Mesothelial cell of epicardium (in vitro differentiated cells): ENCODE data around the gene MNT. TPM values are rescaled to one million over a fixed set of nuclear protein-coding genes. Genes with fewer than 3 reads are reported as not detected.

ENCODE experiments used
- DNase-seq, 2 experiments: peaks; one replicate each; pipeline ENCODE4 v3.0.0; 2021; ENCODE audit warnings: low spot score in 2 of 2; ENCODE audit not compliant: unreplicated experiment in 2 of 2
- H3K27ac Mint-ChIP-seq: 2 replicates; pipeline ENCODE4 v1.8.0; 2021; ENCODE audit warnings: mixed read lengths
- H3K27me3 Mint-ChIP-seq: 2 replicates; pipeline ENCODE4 v1.8.0; 2021; ENCODE audit warnings: low read depth, mixed read lengths
- H3K36me3 Mint-ChIP-seq: 2 replicates; pipeline ENCODE4 v1.8.0; 2021; ENCODE audit warnings: mixed read lengths
- H3K4me1 Mint-ChIP-seq: 2 replicates; pipeline ENCODE4 v1.8.0; 2021; ENCODE audit warnings: mixed read lengths
- H3K4me3 Mint-ChIP-seq: 2 replicates; pipeline ENCODE4 v1.8.0; 2021; ENCODE audit warnings: mild to moderate bottlenecking, moderate library complexity, mixed read lengths
- H3K9me3 Mint-ChIP-seq: 2 replicates; pipeline ENCODE4 v1.8.0; 2021; ENCODE audit warnings: mixed read lengths
- CTCF ChIP-seq: fragments of 200-600 bp; sonication (generic); IDR thresholded peaks from one replicate; pipeline ENCODE4 v1.5.0; 2021; ENCODE audit warnings: antibody characterized with exemption; ENCODE audit not compliant: unreplicated experiment
- total RNA-seq: library from RNA; stranded (reverse); gene quantifications from 3 replicates; pipeline ENCODE4 v1.2.1, GENCODE V29; 2021

MNT gene
- total RNA-seq, 1 donor from 2014 or later: 49.1 TPM

GRCh38 chr17:2400474-2400866, 390 bp downstream of the MNT start:
- peak in 1 of 2 experiments; percentile 73 for DNase-seq
- TF ChIP-seq CTCF: no peak
- Mint-ChIP-seq H3K27ac (peak overlapping the region; percentile 100), H3K36me3 (no peaks in the 10 kb centered on the region), H3K4me1 (peaks cover 39% of the 10 kb centered on the region), H3K9me3 (no peaks in the 10 kb centered on the region), H3K4me3 (peak overlapping the region; percentile 98), H3K27me3 (no peaks in the 10 kb centered on the region)

- no peak for TF ChIP-seq CTCF
- Mint-ChIP-seq H3K9me3 (no peaks in the 10 kb centered on the region), H3K27me3 (no peaks in the 10 kb centered on the region), H3K4me1 (peaks cover 41% of the 10 kb centered on the region), H3K27ac (peak overlapping the region; percentile 100), H3K4me3 (peak overlapping the region; percentile 98), H3K36me3 (no peaks in the 10 kb centered on the region)
- peak; percentile 95 to 96 for DNase-seq
Measured at GRCh38 chr17:2399572-2400473, 1.0 kb downstream of the MNT start.

- DNase-seq: peak in 1 of 2 experiments; percentile 54
- Mint-ChIP-seq H3K27me3 (no peaks in the 10 kb centered on the region), H3K36me3 (no peaks in the 10 kb centered on the region), H3K4me3 (peak overlapping the region; percentile 98), H3K4me1 (peaks cover 46% of the 10 kb centered on the region), H3K9me3 (no peaks in the 10 kb centered on the region), H3K27ac (peak overlapping the region; percentile 99)
- no peak for TF ChIP-seq CTCF
Measured at GRCh38 chr17:2398655-2399571, 1.9 kb downstream of the MNT start.

- Mint-ChIP-seq H3K36me3 (no peaks in the 10 kb centered on the region), H3K27ac (peak overlapping the region; percentile 99), H3K4me3 (peak overlapping the region; percentile 98), H3K4me1 (peaks cover 46% of the 10 kb centered on the region), H3K27me3 (no peaks in the 10 kb centered on the region), H3K9me3 (no peaks in the 10 kb centered on the region)
- no peak for DNase-seq
- no peak for TF ChIP-seq CTCF
Measured at GRCh38 chr17:2398182-2398581, 2.7 kb downstream of the MNT start.

- no peak for DNase-seq
- Mint-ChIP-seq H3K27ac (peak overlapping the region; percentile 99), H3K4me3 (peak overlapping the region; percentile 98), H3K36me3 (no peaks in the 10 kb centered on the region), H3K9me3 (no peaks in the 10 kb centered on the region), H3K27me3 (no peaks in the 10 kb centered on the region), H3K4me1 (peaks cover 46% of the 10 kb centered on the region)
- no peak for TF ChIP-seq CTCF
Measured at GRCh38 chr17:2397247-2398171, 3.4 kb downstream of the MNT start.
